HEK293T (cell line): ENCODE data around the gene MAGI2.

Experiments
- ARNT ChIP-seq: fragments of 450-650 bp; IDR thresholded peaks from 2 replicates; pipeline ENCODE4 v1.6.1; 2017; ENCODE audit warnings: mild to moderate bottlenecking
- BHLHE40 ChIP-seq: fragments of 450-650 bp; IDR thresholded peaks from 2 replicates; pipeline ENCODE4 v1.6.1; 2016; ENCODE audit warnings: mild to moderate bottlenecking, moderate library complexity, borderline replicate concordance
- CTBP1 ChIP-seq: fragments of 450-650 bp; IDR thresholded peaks from 2 replicates; pipeline ENCODE4 v1.6.1; 2016; ENCODE audit warnings: borderline replicate concordance
- ELF4 ChIP-seq: fragments of 450-650 bp; IDR thresholded peaks from 2 replicates; pipeline ENCODE4 v1.6.1; 2017; ENCODE audit warnings: antibody characterized with exemption
- FOXA1 ChIP-seq: fragments of 450-650 bp; IDR thresholded peaks from 2 replicates; pipeline ENCODE4 v1.6.1; 2016; ENCODE audit warnings: mild to moderate bottlenecking
- PKNOX1 ChIP-seq: fragments of 450-650 bp; IDR thresholded peaks from 2 replicates; pipeline ENCODE4 v1.6.1; 2016
- SP1 ChIP-seq: fragments of 450-650 bp; IDR thresholded peaks from 2 replicates; pipeline ENCODE4 v1.6.1; 2017
- SUZ12 ChIP-seq: fragments of 450-650 bp; IDR thresholded peaks from 2 replicates; pipeline ENCODE4 v1.6.1; 2016; ENCODE audit warnings: mild to moderate bottlenecking

GRCh38 chr7:79124331-79124730 lies 329.1 kb downstream of the MAGI2 start:
- TF ChIP-seq CTBP1 (no peak), SUZ12 (no peak), SP1 (no peak), FOXA1 (no peak), ELF4 (no peak), BHLHE40 (no peak), PKNOX1 (peak; percentile 35; the same call in 1 of the 2 replicates), ARNT (no peak)
